ENCODE measurements around the gene TAGLN2.

TAGLN2 gene

DNA sequence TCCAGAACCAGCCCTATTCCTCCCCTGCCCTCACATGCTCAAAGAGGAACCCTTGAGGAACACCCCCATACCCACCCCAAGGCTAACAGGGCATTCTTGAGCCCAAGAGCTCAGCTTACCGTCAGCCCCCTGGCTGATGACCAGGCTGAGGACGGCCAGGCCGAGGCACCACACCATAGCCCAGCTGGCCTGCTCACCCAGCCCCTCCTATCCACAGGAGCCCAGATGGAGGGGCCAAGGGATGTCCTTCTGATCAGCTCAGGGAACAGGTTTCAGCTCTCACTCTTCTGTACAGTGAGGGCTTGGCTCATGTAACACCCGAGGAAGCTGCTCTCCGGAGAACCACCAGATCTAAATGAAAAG lies 18.0 kb upstream of the TAGLN2 start:
- Histone ChIP-seq H2AFZ (no peak overlapping the region), H3K9ac (no peak overlapping the region), H3K4me1 (peaks cover 15% of the 10 kb centered on the region)

DNA sequence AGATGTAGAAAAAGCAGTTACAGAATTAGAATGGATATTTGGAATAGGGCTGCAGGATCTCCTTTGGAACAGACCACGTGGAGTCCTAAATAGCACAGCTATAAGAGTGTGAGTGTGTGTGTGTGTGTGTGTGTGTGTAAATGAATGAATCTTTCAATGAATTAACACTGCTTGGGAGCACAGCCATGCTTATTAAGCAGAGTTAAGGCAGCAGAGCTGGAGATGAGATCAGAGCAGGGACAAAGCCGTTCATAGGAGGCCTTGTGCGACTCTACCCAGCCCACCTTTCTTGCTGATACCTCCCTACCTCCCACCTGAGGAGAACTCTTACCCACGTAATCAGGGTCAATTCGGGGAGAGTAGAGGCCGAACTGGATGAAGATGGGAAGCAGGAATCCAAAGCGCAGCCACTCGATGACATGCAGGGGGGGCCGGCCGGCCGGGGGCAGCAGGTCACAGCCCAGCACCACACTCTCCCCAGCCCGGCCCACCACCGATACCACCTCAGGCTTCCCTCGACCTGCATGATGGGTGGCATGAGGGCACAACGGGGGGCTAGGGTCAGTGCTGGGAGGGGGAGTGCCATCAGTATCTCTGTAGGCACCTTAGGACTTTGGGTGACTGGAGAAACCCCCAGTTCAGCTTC lies 17.4 kb upstream of the TAGLN2 start:
- Histone ChIP-seq H3K4me2 (ENCODE audit: low read length) (no peak overlapping the region), H3K4me1 (peaks cover 13% of the 10 kb centered on the region), H3K36me3 (ENCODE audit: control insufficient read depth, insufficient read depth, low read length) (no peaks in the 10 kb centered on the region), H3K79me2 (no peaks in the 10 kb centered on the region), H3K9ac (no peak overlapping the region), H3K4me3 (ENCODE audit: low read depth, low read length) (no peak overlapping the region), H3K9me3 (ENCODE audit: control insufficient read depth, low read length) (no peaks in the 10 kb centered on the region), H3K27me3 (ENCODE audit: control insufficient read depth, insufficient read depth, low read length) (no peaks in the 10 kb centered on the region), H2AFZ (no peak overlapping the region), H3K27ac (no peak overlapping the region)
- TF ChIP-seq, protein P1, sequence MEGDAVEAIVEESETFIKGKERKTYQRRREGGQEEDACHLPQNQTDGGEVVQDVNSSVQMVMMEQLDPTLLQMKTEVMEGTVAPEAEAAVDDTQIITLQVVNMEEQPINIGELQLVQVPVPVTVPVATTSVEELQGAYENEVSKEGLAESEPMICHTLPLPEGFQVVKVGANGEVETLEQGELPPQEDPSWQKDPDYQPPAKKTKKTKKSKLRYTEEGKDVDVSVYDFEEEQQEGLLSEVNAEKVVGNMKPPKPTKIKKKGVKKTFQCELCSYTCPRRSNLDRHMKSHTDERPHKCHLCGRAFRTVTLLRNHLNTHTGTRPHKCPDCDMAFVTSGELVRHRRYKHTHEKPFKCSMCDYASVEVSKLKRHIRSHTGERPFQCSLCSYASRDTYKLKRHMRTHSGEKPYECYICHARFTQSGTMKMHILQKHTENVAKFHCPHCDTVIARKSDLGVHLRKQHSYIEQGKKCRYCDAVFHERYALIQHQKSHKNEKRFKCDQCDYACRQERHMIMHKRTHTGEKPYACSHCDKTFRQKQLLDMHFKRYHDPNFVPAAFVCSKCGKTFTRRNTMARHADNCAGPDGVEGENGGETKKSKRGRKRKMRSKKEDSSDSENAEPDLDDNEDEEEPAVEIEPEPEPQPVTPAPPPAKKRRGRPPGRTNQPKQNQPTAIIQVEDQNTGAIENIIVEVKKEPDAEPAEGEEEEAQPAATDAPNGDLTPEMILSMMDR (IDR thresholded peaks at IDR 0.05), result no peak

More for the DNA sequence above, 18.0 kb upstream of the TAGLN2 start:
- Histone ChIP-seq H3K27me3 (ENCODE audit: control insufficient read depth, insufficient read depth, low read length) (no peaks in the 10 kb centered on the region), H3K36me3 (ENCODE audit: control insufficient read depth, insufficient read depth, low read length) (no peaks in the 10 kb centered on the region), H3K9me3 (ENCODE audit: control insufficient read depth, low read length) (no peaks in the 10 kb centered on the region), H3K4me2 (ENCODE audit: low read length) (no peak overlapping the region), H3K79me2 (no peaks in the 10 kb centered on the region), H3K4me3 (ENCODE audit: low read depth, low read length) (no peak overlapping the region), H3K27ac (no peak overlapping the region)
- TF ChIP-seq, protein P1 (IDR thresholded peaks at IDR 0.05), result no peak

DNA sequence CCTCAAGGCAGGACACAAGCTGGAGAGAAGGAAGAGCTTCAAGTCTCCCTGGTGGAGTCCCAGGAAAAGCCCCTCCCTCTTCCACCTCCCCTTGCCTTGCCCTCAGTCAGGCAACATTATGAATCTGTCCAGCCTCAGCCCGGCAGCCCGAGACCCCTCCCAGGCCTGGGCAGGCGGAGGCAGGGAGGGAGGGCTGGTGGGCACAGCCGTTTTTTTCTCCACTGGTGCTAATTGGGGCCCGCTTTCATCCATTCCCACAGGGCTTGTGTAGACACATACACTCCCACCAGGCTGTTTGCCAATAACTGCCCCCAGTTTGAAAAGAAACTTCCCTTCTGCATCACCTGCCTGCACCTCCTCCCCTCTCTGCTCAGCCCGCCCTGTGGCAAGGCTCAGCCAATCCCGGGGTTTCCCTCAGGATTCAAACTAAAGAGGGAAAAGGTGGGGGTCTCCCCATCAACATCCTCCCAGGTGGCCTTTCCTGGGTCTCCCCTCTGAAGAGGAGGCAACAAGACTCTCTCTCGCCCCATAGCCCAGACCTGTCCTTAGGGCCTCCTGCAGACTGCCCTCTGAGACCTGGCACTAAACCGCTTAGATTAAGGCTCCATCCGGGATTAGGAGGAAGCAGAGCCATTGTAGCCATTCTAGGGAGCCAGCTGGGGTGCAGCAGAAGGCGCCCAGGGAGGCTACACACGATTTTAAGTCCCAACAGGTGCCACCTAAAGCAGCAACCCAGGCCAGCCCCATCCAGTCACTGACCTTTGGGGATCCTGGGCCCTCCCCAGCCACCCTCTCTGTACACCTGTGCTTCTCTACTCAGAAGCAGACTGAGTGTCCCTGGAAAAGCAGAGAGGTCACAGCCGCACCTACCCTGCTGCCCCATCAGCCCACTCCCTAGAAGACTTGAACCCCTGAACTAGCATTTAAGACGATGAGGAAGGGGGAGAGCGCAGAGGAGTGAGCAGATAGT lies 16.6 kb upstream of the TAGLN2 start:
- H2AFZ ChIP-seq, result no peak overlapping the region
- TF ChIP-seq, protein P1 (IDR thresholded peaks at IDR 0.05), result no peak
- H3K79me2 ChIP-seq, result no peaks in the 10 kb centered on the region
- H3K36me3 ChIP-seq (ENCODE audit: control insufficient read depth, insufficient read depth, low read length), result no peaks in the 10 kb centered on the region
- no peaks in the 10 kb centered on the region for H3K9me3 ChIP-seq (ENCODE audit: control insufficient read depth, low read length)
- H3K27me3 ChIP-seq (ENCODE audit: control insufficient read depth, insufficient read depth, low read length), result no peaks in the 10 kb centered on the region
- H3K4me2 ChIP-seq (ENCODE audit: low read length), result no peak overlapping the region
- H3K9ac ChIP-seq, result no peak overlapping the region
- no peak overlapping the region for H3K27ac ChIP-seq
- no peak overlapping the region for H3K4me3 ChIP-seq (ENCODE audit: low read depth, low read length)
- H3K4me1 ChIP-seq, result peaks cover 11% of the 10 kb centered on the region

DNA sequence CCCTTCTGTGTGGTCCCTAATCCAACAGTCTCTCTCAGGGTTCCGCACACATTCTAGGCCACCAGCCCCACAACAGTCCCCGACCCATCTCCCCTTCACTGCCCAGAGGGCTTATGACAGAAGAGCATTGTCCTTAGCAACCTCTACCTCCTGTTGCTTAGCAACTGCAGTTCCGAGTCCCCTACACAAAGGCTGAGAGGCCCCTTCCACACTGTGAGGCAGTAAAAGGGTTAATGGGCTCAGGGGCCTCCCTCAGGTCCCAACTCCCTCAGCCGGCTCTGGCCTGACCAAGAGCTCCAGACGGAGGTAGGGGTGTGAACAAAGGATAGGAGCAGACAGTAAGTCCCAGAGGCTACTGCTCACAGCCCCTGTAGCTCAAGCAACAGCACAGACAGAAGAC lies 15.8 kb upstream of the TAGLN2 start:
- no peak overlapping the region for H2AFZ ChIP-seq
- H3K27ac ChIP-seq, result no peak overlapping the region
- TF ChIP-seq, protein P1 (IDR thresholded peaks at IDR 0.05), result no peak
- no peaks in the 10 kb centered on the region for H3K36me3 ChIP-seq (ENCODE audit: control insufficient read depth, insufficient read depth, low read length)
- H3K79me2 ChIP-seq, result no peaks in the 10 kb centered on the region
- H3K4me1 ChIP-seq, result peaks cover 4% of the 10 kb centered on the region
- H3K9me3 ChIP-seq (ENCODE audit: control insufficient read depth, low read length), result no peaks in the 10 kb centered on the region
- H3K27me3 ChIP-seq (ENCODE audit: control insufficient read depth, insufficient read depth, low read length), result no peaks in the 10 kb centered on the region
- no peak overlapping the region for H3K4me3 ChIP-seq (ENCODE audit: low read depth, low read length)
- no peak overlapping the region for H3K4me2 ChIP-seq (ENCODE audit: low read length)
- no peak overlapping the region for H3K9ac ChIP-seq

Data from parathyroid adenoma (tissue), 2 donors.